ENCODE results near the gene ELK1. TPM values are rescaled to one million over a fixed set of nuclear protein-coding genes. Genes with fewer than 3 reads are reported as not detected.
A peak's percentile ranks its signal among the peaks of the same experiment; 100 is the strongest.
"Not testable (repeated sequence)": the region's sequence is repeated elsewhere in the genome, so short reads cannot be mapped to it uniquely, and the experiment has no call there.

ELK1 gene
- total RNA-seq, 2 donors from 2014 or later, result 23.7 to 26.9 TPM

GRCh38 chrX:47619486-47620302 is 30.7 kb downstream of the ELK1 start, which contains the start of gene SYN1:
Gene SYN1 (minus strand): TSS chrX:47619857. CDS start chrX:47619728, 129 bp downstream.
- intact Hi-C loops (cut with DNase I, micrococcal nuclease), result no loop called here
- peak; percentile 89 for ATAC-seq
- peak; percentile 56 to 80 for DNase-seq

DNA sequence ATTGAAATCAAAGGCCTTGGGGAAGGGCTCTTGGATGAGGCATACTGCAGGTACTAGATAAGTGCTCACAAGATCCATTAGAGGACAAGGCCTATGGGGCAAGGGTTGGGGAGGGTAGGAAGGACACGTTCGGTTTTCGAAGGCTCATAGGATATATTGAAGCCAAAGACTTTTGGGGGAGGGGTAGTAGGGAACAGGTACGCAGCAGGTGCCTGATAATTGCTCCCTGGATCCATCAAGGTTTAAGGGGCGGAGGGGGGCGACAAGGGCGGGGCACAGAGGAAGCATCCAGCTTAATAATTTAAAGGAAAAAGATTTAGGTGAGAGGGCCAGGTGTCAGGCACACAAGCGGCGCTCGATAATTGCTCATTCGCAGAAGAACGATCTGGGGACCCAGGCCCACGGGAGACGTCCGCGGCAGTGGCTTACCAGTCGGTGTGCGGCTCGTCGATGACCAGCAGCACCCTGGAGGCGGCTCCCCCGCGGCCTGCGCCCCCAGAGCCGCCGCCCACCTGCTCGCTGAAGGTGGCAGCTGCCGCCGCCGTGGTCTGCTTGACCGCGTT is 31.4 kb downstream of the ELK1 start:
- intact Hi-C loops (cut with DNase I, micrococcal nuclease), result no loop called here
- ATAC-seq (no peak), DNase-seq (no peak)

GRCh38 chrX:47614618-47615017 is 35.7 kb downstream of the ELK1 start:
- intact Hi-C loops (cut with DNase I, micrococcal nuclease), result no loop called here
- no peak for ATAC-seq

DNA sequence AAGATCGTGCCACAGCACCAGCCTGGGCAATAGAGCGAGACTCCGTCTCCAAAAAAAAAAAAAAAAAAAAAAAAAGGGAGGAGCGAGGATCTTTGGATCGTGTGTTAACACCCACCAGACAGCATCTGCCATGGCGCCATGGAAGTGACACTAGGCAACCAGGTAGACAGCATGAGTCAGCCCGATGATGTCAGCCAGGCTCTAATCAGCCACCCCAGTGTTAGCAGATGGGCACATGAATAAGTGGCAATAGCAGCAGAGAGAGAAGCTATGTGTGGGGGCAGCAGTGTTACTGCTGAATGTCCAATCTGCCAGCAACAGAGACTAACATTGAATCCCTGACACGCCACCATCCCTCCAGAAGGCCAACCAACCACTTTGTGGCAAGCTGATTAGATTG is 37.3 kb downstream of the ELK1 start:
- no peak for ATAC-seq
- intact Hi-C loops (cut with DNase I, micrococcal nuclease), result no loop called here
- DNase-seq, result no peak

More at GRCh38 chrX:47614618-47615017, 35.7 kb downstream of the ELK1 start:
- DNase-seq, result no peak

GRCh38 chrX:47612418-47612817 is 37.9 kb downstream of the ELK1 start:
- intact Hi-C loops (cut with DNase I, micrococcal nuclease), result no loop called here
- ATAC-seq, result no peak
- DNase-seq, result no peak

- DNase-seq, result no peak
- ATAC-seq, result no peak
- intact Hi-C loops (cut with DNase I, micrococcal nuclease), result no loop called here
Measured at GRCh38 chrX:47611926-47612325, 38.4 kb downstream of the ELK1 start.

- DNase-seq (no peak), ATAC-seq (no peak)
- intact Hi-C loops (cut with DNase I, micrococcal nuclease), result no loop called here
Measured at GRCh38 chrX:47611489-47611888, 38.9 kb downstream of the ELK1 start.

GRCh38 chrX:47610511-47610910 is 39.9 kb downstream of the ELK1 start:
- intact Hi-C loops (cut with DNase I, micrococcal nuclease), result no loop called here
- no peak for DNase-seq
- ATAC-seq, result no peak

DNA sequence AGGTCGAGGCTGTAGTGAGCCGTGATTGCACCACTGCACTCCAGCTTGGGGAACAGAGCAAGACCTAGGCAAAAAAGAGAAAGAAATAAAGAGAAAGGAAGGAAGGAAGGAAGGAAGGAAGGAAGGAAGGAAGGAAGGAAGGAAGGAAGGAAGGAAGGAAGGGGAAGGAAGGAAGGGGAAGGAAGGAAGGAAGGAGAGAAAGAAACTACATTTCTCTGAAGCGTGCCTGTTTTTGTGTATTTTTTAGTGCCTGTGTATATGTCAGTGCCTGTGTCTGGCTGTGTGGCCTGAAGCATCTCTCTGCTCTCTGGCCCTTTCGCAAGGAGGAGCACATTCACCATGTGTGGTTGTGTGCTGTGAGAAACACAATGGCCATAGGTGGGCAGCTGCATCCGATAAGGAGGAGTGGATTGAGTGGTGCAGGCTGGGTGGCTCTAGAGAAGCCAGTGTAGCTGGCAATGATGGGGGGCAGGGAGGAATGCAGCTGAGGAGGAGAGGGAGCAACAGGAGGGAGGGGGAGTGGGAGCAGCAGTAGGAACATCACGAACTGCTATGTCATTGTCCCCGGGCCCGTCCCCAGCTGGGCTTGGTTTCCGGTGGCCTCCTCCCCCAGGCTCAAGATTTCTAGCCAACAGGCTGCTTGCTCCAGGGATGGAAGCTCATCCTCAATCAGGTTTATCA is 42.1 kb downstream of the ELK1 start:
- DNase-seq (no peak), ATAC-seq (no peak)
- intact Hi-C loops (cut with DNase I, micrococcal nuclease), result no loop called here

DNA sequence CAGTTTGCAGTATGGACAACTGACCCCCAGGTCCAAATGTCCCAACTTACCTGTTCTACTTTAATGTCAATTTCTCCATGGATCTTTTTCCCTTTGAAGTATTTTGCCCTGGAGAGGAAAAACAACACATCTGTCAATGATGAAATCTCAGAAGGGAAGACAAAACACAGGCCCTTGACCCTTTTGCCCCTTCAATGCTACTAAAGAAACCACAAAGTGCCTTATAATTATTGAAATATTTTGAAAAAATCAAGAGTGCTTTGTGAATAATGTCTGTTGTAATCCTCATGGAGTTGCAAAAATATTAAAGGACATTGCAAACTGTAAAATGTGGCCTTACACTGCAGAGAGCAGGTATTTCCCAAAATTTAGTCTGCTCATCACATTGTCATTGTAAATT is 43.3 kb downstream of the ELK1 start:
- DNase-seq, result no peak
- intact Hi-C loops (cut with DNase I, micrococcal nuclease), result no loop called here
- ATAC-seq, result no peak

DNA sequence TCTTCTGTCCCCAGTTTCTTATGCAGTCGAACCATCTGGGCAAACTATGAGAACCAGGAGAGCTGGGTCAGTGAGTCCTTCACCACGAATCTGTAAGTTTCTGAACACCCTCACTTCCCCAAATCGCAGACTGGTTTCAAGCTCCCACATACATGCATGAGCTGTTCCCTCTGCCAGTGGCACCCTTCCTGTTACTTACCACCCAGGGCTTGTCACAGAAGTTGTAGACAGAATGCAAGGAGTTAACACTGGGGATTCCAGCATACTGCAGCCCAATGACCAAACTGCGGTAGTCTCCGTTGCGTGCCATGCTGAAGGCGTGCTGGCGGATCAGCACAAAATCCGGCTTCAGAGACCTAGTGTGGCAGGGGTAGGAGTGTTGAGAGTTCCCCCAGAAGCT is 45.3 kb downstream of the ELK1 start:
- no peak for ATAC-seq
- intact Hi-C loops (cut with DNase I, micrococcal nuclease), result no loop called here
- no peak for DNase-seq

GRCh38 chrX:47603125-47603524 is 47.2 kb downstream of the ELK1 start:
- ATAC-seq; intact Hi-C loops (cut with DNase I, micrococcal nuclease); DNase-seq: not testable (repeated sequence)

GRCh38 chrX:47597222-47597621 is 53.1 kb downstream of the ELK1 start:
- intact Hi-C loops (cut with DNase I, micrococcal nuclease), result no loop called here
- DNase-seq (no peak), ATAC-seq (no peak)

- intact Hi-C loops (cut with DNase I, micrococcal nuclease), result no loop called here
- DNase-seq, result no peak
- peak; percentile 44 for ATAC-seq
Measured at GRCh38 chrX:47596256-47596655, 54.1 kb downstream of the ELK1 start.

GRCh38 chrX:47595716-47596251 is 54.6 kb downstream of the ELK1 start:
- ATAC-seq (no peak), DNase-seq (no peak)
- intact Hi-C loops (cut with DNase I, micrococcal nuclease), result no loop called here

DNA sequence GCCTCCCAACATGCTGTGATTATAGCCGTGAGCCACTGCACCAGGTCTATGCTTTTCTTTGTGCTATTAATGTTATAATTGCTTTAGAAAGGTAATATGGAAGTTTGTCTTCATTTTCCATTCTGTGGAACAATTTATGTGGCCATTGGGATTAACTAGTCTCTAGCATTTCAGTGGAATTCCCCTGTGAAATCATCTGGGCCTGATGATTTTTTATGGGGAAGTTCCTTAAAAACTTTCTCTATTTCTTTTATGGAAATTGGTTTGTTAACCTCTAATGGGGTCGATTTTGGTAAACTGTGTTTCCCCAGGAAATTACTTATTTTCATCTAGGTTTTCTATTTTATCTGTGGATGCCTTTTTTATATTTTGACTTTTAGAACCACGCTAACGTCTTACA is 56.8 kb downstream of the ELK1 start:
- no peak for DNase-seq
- ATAC-seq, result no peak
- intact Hi-C loops (cut with DNase I, micrococcal nuclease), result no loop called here

DNA sequence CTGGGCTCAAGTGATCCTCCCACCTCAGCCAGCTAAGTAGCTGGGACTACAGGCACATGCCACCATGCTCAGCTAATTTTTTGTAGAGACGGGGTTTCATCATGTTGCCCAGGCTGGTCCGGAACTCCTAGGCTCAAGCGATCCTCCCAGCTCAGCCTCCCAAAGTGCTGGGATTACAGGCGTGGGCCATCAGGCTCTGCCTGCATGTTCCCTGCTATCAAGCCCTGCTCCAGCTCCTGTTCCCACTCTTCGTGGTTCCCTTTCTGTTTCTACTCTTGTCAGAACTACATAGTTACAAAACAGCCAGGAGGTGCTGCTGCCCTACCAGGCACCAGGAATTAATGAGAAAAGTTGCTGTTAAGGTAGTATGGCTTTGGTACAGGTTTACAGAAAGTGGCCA is 59.4 kb downstream of the ELK1 start:
- intact Hi-C loops (cut with DNase I, micrococcal nuclease), result no loop called here
- ATAC-seq (no peak), DNase-seq (no peak)

DNA sequence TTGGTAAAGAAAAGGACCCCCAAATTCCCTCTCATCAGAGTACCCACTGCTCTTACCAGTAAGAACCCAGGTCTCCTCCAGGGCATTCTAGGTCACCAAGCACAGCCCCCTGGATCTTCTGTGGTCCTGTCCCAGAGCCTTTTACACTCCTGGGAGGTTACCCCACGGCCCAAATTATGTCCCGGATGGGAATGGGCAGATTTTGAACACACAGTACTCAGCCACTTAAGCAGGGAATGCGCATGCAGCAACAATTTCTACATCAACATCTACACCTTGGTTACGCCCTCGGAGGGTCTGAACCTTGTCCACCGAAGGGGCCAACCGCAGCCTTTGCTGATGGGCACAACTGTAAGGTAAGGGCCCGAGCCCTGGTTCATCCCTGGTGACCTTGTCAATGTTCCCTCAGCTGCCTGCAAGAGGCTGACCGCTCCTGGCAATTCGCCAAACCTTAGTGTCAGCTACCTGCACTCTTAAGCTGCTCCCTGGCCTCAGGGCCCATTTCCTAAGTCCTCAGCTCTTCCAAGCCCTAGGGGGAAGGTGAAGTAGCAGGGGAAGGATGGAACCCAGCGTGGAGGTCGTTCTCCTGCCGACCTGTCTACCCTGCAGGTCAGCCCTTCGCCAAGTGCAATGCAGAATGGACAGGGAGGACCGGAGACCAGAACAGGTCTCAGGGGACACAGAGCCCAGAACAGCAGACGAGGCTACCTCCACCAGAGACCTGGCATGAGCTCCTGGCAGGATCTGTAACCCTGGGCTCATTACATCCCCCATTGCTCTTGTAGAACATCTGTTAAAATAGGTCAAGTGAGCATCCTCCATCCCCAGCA is 62.2 kb downstream of the ELK1 start:
- ATAC-seq (no peak), DNase-seq (no peak)
- intact Hi-C loops (cut with DNase I, micrococcal nuclease), result no loop called here

Data from left colon (tissue), 2 donors.